Right lobe of liver (tissue), 6 donors: ENCODE results near the gene BTBD6. TPM values are rescaled to one million over a fixed set of nuclear protein-coding genes. Genes with fewer than 3 reads are reported as not detected.

Source experiments
- ATAC-seq, 4 donors: fragments of 200-7000 bp; cut with Tn5 transposase; one replicate each; pipeline ENCODE4 v1.9.1; 2020; ENCODE audit warnings: mild to moderate bottlenecking in 4 of 4, moderate library complexity in 4 of 4
- DNase-seq, 3 donors: peaks; one replicate each; pipeline ENCODE4 v3.0.0-alpha.2; 2020
- H3K27ac ChIP-seq, 3 donors: fragments of 200-600 bp; one replicate each; pipeline ENCODE4 v1.8.0; 2022
- H3K27me3 ChIP-seq, 2 donors: fragments of 200-600 bp; one replicate each; pipeline ENCODE4 v1.8.0; 2022
- H3K36me3 ChIP-seq, 4 donors: fragments of 200-600 bp; sonication (generic) in 1 of 4; one replicate each; pipeline versions ENCODE4 v1.5.1 to v1.8.0; 2017 to 2022; ENCODE audit warnings: control low read depth in 1 of 4
- H3K4me1 ChIP-seq, 4 donors: fragments of 200-600 bp; sonication (generic) in 1 of 4; one replicate each; pipeline versions ENCODE4 v1.5.1 to v1.8.0; 2017 to 2022; ENCODE audit warnings: control low read depth in 1 of 4
- H3K4me3 ChIP-seq, 3 donors: fragments of 200-600 bp; one replicate each; pipeline ENCODE4 v1.8.0; 2022
- H3K9me3 ChIP-seq, 4 donors: fragments of 200-600 bp; sonication (generic) in 1 of 4; one replicate each; pipeline versions ENCODE4 v1.5.1 to v1.8.0; 2017 to 2022; ENCODE audit warnings: control low read depth in 1 of 4
- CTCF ChIP-seq, 4 donors: fragments of 200-600 bp in 3 of 4; fragments of 450-650 bp in 1 of 4; IDR thresholded peaks; one replicate each; pipeline versions ENCODE4 v1.5.1 to v1.8.0; 2016 to 2022; ENCODE audit warnings: antibody characterized with exemption in 4 of 4, mild to moderate bottlenecking in 2 of 4
- POLR2A ChIP-seq: fragments of 450-650 bp; IDR thresholded peaks from one replicate; pipeline ENCODE4 v1.6.1; 2017; ENCODE audit warnings: antibody characterized with exemption, mild to moderate bottlenecking
- WGBS: methylation state at CpG from one replicate; pipeline ENCODE4 v1.1.6; 2018; ENCODE audit warnings: low coverage, low lambda C conversion rate; ENCODE audit not compliant: insufficient coverage; ENCODE audit errors: missing lambda C conversion rate; 5-methylcytosine and 5-hydroxymethylcytosine counted together
- intact Hi-C, 2 donors: fragments of 100-400 bp; cut with DNase I; formaldehyde crosslinking; loops; one replicate each; pipeline versions ENCODE4 v1.11.2 to v1.14.1; 2022
- long read RNA-seq: library from polyadenylated mRNA; unstranded; transcript quantifications from one replicate; pipeline ENCODE4 v2.0.0, GENCODE V29; 2019
- total RNA-seq, 6 experiments: library from RNA; depleted of rRNA in 2 of 6; stranded (reverse); fragments of >200 nt in 2 of 6; fragmentation: NEBNext Ultra II Directional in 3 of 6; extraction: Animal tissue kit (Norgen Biotek cat#: 25700) in 3 of 6; gene quantifications; one replicate each; pipeline versions ENCODE4 v1.1.0 to v1.2.4, GENCODE V29; 2016 to 2023
- donor health status: DM: no; HTN: yes; CAD: no.
- donor health status: DM: no; HTN: no; CAD: no.
- donor health status: DM: no; HTN: no; CAD: no.
- donor health status: DM: no; HTN: yes; CAD: no.
- donor health status: DM: no; HTN: yes; CAD: no.

The BTBD6 gene
- total RNA-seq: 10 to 100 TPM; 16.5 to 25.0 (median 17.7) TPM
- long read RNA-seq, partial matches to known transcripts: 1 of 1 reads
- long read RNA-seq, other reads (novel, unspliced or antisense): 0 of 1 reads

DNA sequence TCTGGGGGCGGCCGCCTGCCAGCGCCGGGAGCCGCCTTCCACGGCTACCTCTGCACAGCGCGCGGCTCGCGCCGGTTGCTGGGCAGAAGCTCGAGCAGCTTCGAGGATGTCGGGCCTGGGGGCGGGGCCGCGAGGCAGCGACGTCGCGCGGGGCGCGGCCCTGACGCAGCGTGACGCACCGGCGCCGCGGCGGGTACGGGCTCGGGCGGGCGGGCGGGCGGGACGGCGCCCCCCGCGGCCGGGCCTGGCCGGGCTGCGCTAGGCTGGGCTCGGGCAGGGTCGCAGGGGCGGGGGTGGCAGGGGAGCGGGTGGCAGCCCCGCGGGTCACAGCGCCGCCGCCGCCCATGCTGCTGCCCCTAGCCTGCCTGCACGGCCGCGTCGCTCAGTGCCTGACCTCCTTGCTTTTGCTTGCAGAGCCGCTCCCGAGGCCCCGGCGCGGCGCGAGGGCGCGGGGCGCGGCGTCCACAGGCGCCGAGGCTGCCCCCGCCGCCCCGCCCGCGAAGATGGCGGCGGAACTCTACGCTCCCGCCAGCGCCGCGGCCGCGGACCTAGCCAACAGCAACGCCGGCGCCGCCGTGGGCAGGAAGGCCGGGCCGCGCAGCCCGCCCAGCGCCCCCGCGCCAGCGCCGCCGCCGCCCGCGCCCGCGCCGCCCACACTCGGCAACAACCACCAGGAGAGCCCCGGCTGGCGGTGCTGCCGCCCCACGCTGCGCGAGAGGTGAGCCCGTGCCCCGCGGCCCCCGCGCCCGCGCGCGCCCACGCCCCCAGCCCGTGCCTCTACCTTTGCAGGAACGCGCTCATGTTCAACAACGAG is at the start of gene BTBD6:
BTBD6 (plus strand) TSS at position 166 of the 814 bp plus-strand sequence; CDS start at position 345, 179 bp downstream.
- peak in 2 of 4 donors; percentile 12 to 36 for TF ChIP-seq CTCF (IDR thresholded peaks at IDR 0.05)
- no peak for TF ChIP-seq POLR2A
- Histone ChIP-seq H3K4me1 (peaks cover 0 to 13% (median 3%) of the 10 kb centered on the region in 4 donors), H3K4me3 (peak within 1 kb of the TSS; percentile 41 to 72 (median 45)), H3K27ac (peak within 1 kb of the TSS in 2 of 3 donors; percentile 36 to 91), H3K27me3 (no peaks in the 10 kb centered on the region), H3K9me3 (no peaks in the 10 kb centered on the region), H3K36me3 (peaks cover 0 to 7% (median 2%) of the 10 kb centered on the region in 4 donors)
- peak; percentile 91 to 97 (median 93) for ATAC-seq
- DNase-seq: peak; percentile 88 to 91 (median 90)
- WGBS: 2% methylated on average over 10 of the region's 130 CpGs
- intact Hi-C loops: no loop called here

GRCh38 chr14:105198588-105198987 is 49.7 kb upstream of the BTBD6 start:
- Histone ChIP-seq H3K9me3 (no peaks in the 10 kb centered on the region), H3K27me3 (peaks cover 0 to 7% of the 10 kb centered on the region in 2 donors), H3K36me3 (no peaks in the 10 kb centered on the region), H3K4me1 (peaks cover 0 to 5% (median under 1%) of the 10 kb centered on the region in 4 donors), H3K4me3 (no peak overlapping the region), H3K27ac (no peak overlapping the region)
- WGBS: no CpG with 5 or more reads among the region's 4 CpGs
- ATAC-seq (no peak), DNase-seq (no peak)
- intact Hi-C loops: no loop called here
- TF ChIP-seq CTCF (IDR thresholded peaks at IDR 0.05) (no peak), POLR2A (no peak)

DNA sequence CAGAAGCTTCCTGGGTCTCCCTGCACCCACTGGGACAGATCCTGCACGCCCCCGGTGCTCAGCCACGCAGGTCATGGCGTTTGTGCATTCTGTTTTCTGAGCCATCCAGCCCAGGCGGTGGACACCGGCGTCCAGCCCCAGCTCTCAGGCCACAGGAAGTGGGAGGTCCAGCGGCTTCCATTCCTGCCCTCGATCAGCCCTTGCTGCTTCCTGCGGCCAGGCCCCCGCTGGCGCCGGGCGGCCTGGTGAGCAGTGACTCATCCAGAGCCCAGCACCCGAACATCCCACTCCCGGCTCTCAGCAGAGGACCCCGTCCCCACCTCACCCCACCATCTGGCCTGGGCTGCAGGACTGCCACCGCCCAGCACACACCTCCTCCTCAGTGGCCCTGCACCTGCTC is 49.2 kb upstream of the BTBD6 start:
- peak; percentile 34 to 55 (median 50) for ATAC-seq
- no peak overlapping the region for H3K27ac ChIP-seq
- H3K4me1 ChIP-seq: peaks cover 0 to 8% (median 3%) of the 10 kb centered on the region in 4 donors
- no peaks in the 10 kb centered on the region for H3K36me3 ChIP-seq
- intact Hi-C loops: no loop called here
- H3K4me3 ChIP-seq: no peak overlapping the region
- H3K27me3 ChIP-seq: peaks cover 0 to 7% of the 10 kb centered on the region in 2 donors
- no peaks in the 10 kb centered on the region for H3K9me3 ChIP-seq
- TF ChIP-seq POLR2A (no peak), CTCF (IDR thresholded peaks at IDR 0.05) (no peak)
- peak in 1 of 3 donors; percentile 62 for DNase-seq
- WGBS: 67% methylated on average over 1 of the region's 18 CpGs

GRCh38 chr14:105200074-105200473 is 48.3 kb upstream of the BTBD6 start:
- no peak for DNase-seq
- Histone ChIP-seq H3K36me3 (no peaks in the 10 kb centered on the region), H3K4me1 (peaks cover 0 to 15% (median 6%) of the 10 kb centered on the region in 4 donors), H3K4me3 (no peak overlapping the region), H3K27ac (no peak overlapping the region), H3K9me3 (no peaks in the 10 kb centered on the region), H3K27me3 (peaks cover 0 to 7% of the 10 kb centered on the region in 2 donors)
- no peak for ATAC-seq
- intact Hi-C loops: loop anchor here (5.0 to 10.0 kb wide), 2 partner anchors 85 to 152 kb away; no protein-coding TSS in a partner anchor
- 17% methylated on average over 1 of the region's 10 CpGs for WGBS
- TF ChIP-seq CTCF (IDR thresholded peaks at IDR 0.05): no peak
- no peak for TF ChIP-seq POLR2A
